Esophagus squamous epithelium (tissue), 5 donors: Measurements from ENCODE around the gene LIN28B. TPM values are rescaled to one million over a fixed set of nuclear protein-coding genes. Genes with fewer than 3 reads are reported as not detected.

Experiments used
- DNase-seq: peaks from one replicate; lab custom pipeline; 2025; lab: John Stamatoyannopoulos, UW
- H3K27ac ChIP-seq, 4 donors: fragments of 200-600 bp; sonication (generic); one replicate each; pipeline ENCODE4 v1.5.1; 2016 to 2019; ENCODE audit warnings: mild to moderate bottlenecking in 1 of 4
- H3K27me3 ChIP-seq, 4 donors: fragments of 200-600 bp; sonication (generic); 1 replicate in 3 of 4; 2 replicates in 1 of 4; pipeline versions ENCODE4 v1.5.1 to v1.6.0; 2017 to 2021; ENCODE audit warnings: antibody characterized with exemption in 1 of 4
- H3K36me3 ChIP-seq, 3 donors: fragments of 200-600 bp; sonication (generic); one replicate each; pipeline ENCODE4 v1.5.1; 2016 to 2019
- H3K4me1 ChIP-seq, 3 donors: fragments of 200-600 bp; sonication (generic); one replicate each; pipeline ENCODE4 v1.5.1; 2017 to 2019
- H3K4me3 ChIP-seq, 4 donors: fragments of 200-600 bp; sonication (generic); 1 replicate in 3 of 4; 2 replicates in 1 of 4; pipeline ENCODE4 v1.5.1; 2016 to 2019; ENCODE audit warnings: mild to moderate bottlenecking in 2 of 4, moderate library complexity in 1 of 4
- H3K9me3 ChIP-seq, 3 donors: fragments of 200-600 bp; sonication (generic); one replicate each; pipeline ENCODE4 v1.5.1; 2016 to 2019
- POLR2A ChIP-seq, 4 donors: fragments of 450-650 bp; IDR thresholded peaks; one replicate each; pipeline ENCODE4 v1.6.1; 2017; ENCODE audit warnings: antibody characterized with exemption in 4 of 4, mild to moderate bottlenecking in 4 of 4, moderate library complexity in 3 of 4
- WGBS, 2 donors: methylation state at CpG; one replicate each; pipeline ENCODE4 v1.1.5; 2018; 5-methylcytosine and 5-hydroxymethylcytosine counted together
- intact Hi-C: fragments of 100-400 bp; cut with DNase I; formaldehyde crosslinking; loops from one replicate; pipeline ENCODE4 v1.15.0; 2022
- total RNA-seq, 4 donors: library from RNA; depleted of rRNA; stranded (reverse); fragments of >200 nt; gene quantifications; one replicate each; pipeline ENCODE4 v1.1.0, GENCODE V29; 2016
- TF ChIP-seq, protein P1 (sequence below), 6 experiments: fragments of 450-650 bp in 4 of 6; fragments of 200-600 bp in 2 of 6; sonication (generic) in 2 of 6; IDR thresholded peaks; one replicate each; pipeline ENCODE4 v1.5.1; 2016 to 2019; ENCODE audit warnings: antibody characterized with exemption in 6 of 6, mild to moderate bottlenecking in 4 of 6, moderate library complexity in 4 of 6
- donor health status: DM: yes; HTN: yes; CAD: no.

LIN28B gene
- total RNA-seq, 4 donors from 2014 or later, result not detected

DNA sequence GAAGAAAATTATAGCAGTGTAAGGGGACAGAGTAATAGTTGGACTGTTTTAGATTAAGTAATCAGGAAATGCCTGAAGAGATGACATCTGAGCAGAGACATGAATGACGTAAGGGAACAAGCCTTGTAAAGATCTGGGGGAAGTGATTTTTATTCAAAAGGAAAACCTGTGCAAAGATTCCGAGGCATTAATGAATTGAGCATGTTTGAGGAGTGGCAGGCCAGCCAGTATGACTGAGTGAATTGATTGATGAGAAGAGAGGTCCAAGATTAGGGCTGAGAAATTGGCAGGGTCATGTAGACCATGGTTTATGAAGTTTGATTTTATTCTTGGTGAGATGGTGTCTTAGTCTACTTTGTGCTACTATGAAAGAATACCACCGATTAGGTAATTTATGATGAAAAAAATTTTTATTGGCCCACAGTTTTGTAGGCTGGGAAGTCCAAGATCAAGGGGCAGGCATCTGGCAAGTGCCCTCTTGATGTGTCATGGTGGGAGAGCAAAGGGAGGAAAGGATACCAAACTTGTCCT lies 95.1 kb downstream of the LIN28B start:
- H3K4me1 ChIP-seq, result no peaks in the 10 kb centered on the region
- no peak overlapping the region for H3K4me3 ChIP-seq
- intact Hi-C loops, result no loop called here
- no peaks in the 10 kb centered on the region for H3K36me3 ChIP-seq
- TF ChIP-seq, protein P1, sequence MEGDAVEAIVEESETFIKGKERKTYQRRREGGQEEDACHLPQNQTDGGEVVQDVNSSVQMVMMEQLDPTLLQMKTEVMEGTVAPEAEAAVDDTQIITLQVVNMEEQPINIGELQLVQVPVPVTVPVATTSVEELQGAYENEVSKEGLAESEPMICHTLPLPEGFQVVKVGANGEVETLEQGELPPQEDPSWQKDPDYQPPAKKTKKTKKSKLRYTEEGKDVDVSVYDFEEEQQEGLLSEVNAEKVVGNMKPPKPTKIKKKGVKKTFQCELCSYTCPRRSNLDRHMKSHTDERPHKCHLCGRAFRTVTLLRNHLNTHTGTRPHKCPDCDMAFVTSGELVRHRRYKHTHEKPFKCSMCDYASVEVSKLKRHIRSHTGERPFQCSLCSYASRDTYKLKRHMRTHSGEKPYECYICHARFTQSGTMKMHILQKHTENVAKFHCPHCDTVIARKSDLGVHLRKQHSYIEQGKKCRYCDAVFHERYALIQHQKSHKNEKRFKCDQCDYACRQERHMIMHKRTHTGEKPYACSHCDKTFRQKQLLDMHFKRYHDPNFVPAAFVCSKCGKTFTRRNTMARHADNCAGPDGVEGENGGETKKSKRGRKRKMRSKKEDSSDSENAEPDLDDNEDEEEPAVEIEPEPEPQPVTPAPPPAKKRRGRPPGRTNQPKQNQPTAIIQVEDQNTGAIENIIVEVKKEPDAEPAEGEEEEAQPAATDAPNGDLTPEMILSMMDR (IDR thresholded peaks at IDR 0.05), result no peak
- TF ChIP-seq POLR2A (IDR thresholded peaks at IDR 0.05), result no peak
- H3K27me3 ChIP-seq, result no peaks in the 10 kb centered on the region
- H3K9me3 ChIP-seq, result no peaks in the 10 kb centered on the region
- no peak overlapping the region for H3K27ac ChIP-seq
- DNase-seq, result no peak
- WGBS, 2 donors, result 51 to 62% methylated on average over 3 of the region's 3 CpGs

GRCh38 chr6:105056646-105057045 lies 99.7 kb downstream of the LIN28B start:
- no peaks in the 10 kb centered on the region for H3K9me3 ChIP-seq
- H3K4me1 ChIP-seq, result no peaks in the 10 kb centered on the region
- H3K27me3 ChIP-seq, result no peaks in the 10 kb centered on the region
- no peaks in the 10 kb centered on the region for H3K36me3 ChIP-seq
- 87 to 88% methylated on average over 3 of the region's 3 CpGs for WGBS, 2 donors
- H3K4me3 ChIP-seq, result no peak overlapping the region
- TF ChIP-seq, protein P1 (IDR thresholded peaks at IDR 0.05), result no peak
- no peak for TF ChIP-seq POLR2A (IDR thresholded peaks at IDR 0.05)
- H3K27ac ChIP-seq, result no peak overlapping the region
- intact Hi-C loops, result no loop called here
- no peak for DNase-seq

GRCh38 chr6:105057160-105057559 lies 100.3 kb downstream of the LIN28B start:
- H3K4me3 ChIP-seq, result no peak overlapping the region
- H3K9me3 ChIP-seq, result no peaks in the 10 kb centered on the region
- H3K27ac ChIP-seq, result no peak overlapping the region
- WGBS, 2 donors, result 78 to 84% methylated on average over 1 of the region's 1 CpG
- TF ChIP-seq, protein P1 (IDR thresholded peaks at IDR 0.05), result no peak
- TF ChIP-seq POLR2A (IDR thresholded peaks at IDR 0.05), result no peak
- H3K27me3 ChIP-seq, result no peaks in the 10 kb centered on the region
- H3K36me3 ChIP-seq, result no peaks in the 10 kb centered on the region
- no peak for DNase-seq
- intact Hi-C loops, result no loop called here
- no peaks in the 10 kb centered on the region for H3K4me1 ChIP-seq

GRCh38 chr6:105058316-105058715 lies 101.4 kb downstream of the LIN28B start:
- TF ChIP-seq, protein P1 (IDR thresholded peaks at IDR 0.05), result no peak
- no peak for TF ChIP-seq POLR2A (IDR thresholded peaks at IDR 0.05)
- Histone ChIP-seq H3K9me3 (no peaks in the 10 kb centered on the region), H3K4me1 (no peaks in the 10 kb centered on the region), H3K27ac (no peak overlapping the region), H3K27me3 (no peaks in the 10 kb centered on the region), H3K36me3 (no peaks in the 10 kb centered on the region), H3K4me3 (no peak overlapping the region)
- DNase-seq, result no peak
- intact Hi-C loops, result no loop called here

DNA sequence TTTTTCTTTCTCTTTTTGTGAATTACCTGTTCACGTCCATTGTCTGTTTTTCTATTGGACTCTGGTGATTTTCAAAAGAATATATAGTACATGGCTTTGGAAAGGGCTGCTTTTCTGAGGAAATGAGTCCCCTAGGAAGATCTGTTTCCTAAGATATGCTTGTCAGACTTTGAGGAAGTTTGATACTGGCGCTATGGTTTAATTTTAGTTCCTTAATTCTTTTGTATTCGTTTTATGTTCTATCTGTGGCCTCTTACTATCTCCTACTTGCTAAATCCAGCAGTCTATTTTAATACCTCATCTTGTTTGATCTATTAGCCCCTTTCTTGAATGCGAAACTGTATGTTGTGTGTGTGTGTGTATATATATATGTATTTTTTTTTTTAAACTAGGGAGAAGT lies 101.9 kb downstream of the LIN28B start:
- H3K27ac ChIP-seq, result no peak overlapping the region
- no peaks in the 10 kb centered on the region for H3K9me3 ChIP-seq
- H3K4me1 ChIP-seq, result no peaks in the 10 kb centered on the region
- TF ChIP-seq, protein P1 (IDR thresholded peaks at IDR 0.05), result no peak
- TF ChIP-seq POLR2A (IDR thresholded peaks at IDR 0.05), result no peak
- intact Hi-C loops, result no loop called here
- H3K4me3 ChIP-seq, result no peak overlapping the region
- WGBS, 2 donors, result 55 to 58% methylated on average over 4 of the region's 4 CpGs
- DNase-seq, result no peak
- H3K27me3 ChIP-seq, result no peaks in the 10 kb centered on the region
- no peaks in the 10 kb centered on the region for H3K36me3 ChIP-seq
